IMR-90 (cell line): Measurements from ENCODE around the gene CYP17A1. TPM values are rescaled to one million over a fixed set of nuclear protein-coding genes. Genes with fewer than 3 reads are reported as not detected.

Experiments
- ATAC-seq: fragments of 200-7000 bp; cut with Tn5 transposase; 2 replicates; pipeline ENCODE4 v1.9.1; 2020; ENCODE audit warnings: low read depth, mild to moderate bottlenecking, moderate library complexity
- Bru-seq: library from RNA; stranded (reverse); fragments of 400-500 nt; gene quantifications from one replicate; lab custom pipeline; 2021; lab: Mats Ljungman, UMichigan
- BruChase-seq, 2 experiments: library from RNA; stranded (reverse); fragments of 400-500 nt; gene quantifications; one replicate each; lab custom pipeline; 2021; lab: Mats Ljungman, UMichigan
- BruUV-seq: library from RNA; stranded (reverse); fragments of 400-500 nt; replicated peaks from 2 replicates; lab custom pipeline; 2021; lab: Mats Ljungman, UMichigan
- CTCF ChIA-PET: fragments of 300-600 bp; formaldehyde crosslinking; extraction: SDS; loops from one replicate; lab custom pipeline; 2021; ENCODE audit warnings: antibody characterized with exemption; lab: Yijun Ruan, JAX
- POLR2A ChIA-PET: fragments of 300-600 bp; sonication (Branson Sonifier 250); formaldehyde crosslinking; loops from one replicate; lab custom pipeline; 2022; ENCODE audit warnings: antibody characterized with exemption; ENCODE audit not compliant: unreplicated experiment; lab: Charles Lee
- DNase-seq: peaks from one replicate; pipeline ENCODE4 v3.0.0; 2013
- H2AFZ ChIP-seq: replicated peaks from 2 replicates; pipeline ENCODE3; 2013; ENCODE audit warnings: low read length, mild to moderate bottlenecking; ENCODE audit not compliant: poor library complexity
- H2AK5ac ChIP-seq: 2 replicates; pipeline ENCODE4 v1.6.1; 2013; ENCODE audit warnings: low read depth, low read length, inconsistent platforms
- H2AK9ac ChIP-seq: replicated peaks from 2 replicates; pipeline ENCODE3; 2013; ENCODE audit warnings: mild to moderate bottlenecking, low read depth, low read length, moderate library complexity; ENCODE audit not compliant: poor library complexity
- H2BK120ac ChIP-seq: 2 replicates; pipeline ENCODE4 v1.6.1; 2013; ENCODE audit warnings: low read depth, low read length, inconsistent platforms
- H2BK15ac ChIP-seq: 3 replicates; pipeline ENCODE4 v1.6.1; 2013; ENCODE audit warnings: low read depth, low read length, inconsistent platforms
- H2BK20ac ChIP-seq: 2 replicates; pipeline ENCODE4 v1.6.1; 2013; ENCODE audit warnings: low read depth, mild to moderate bottlenecking, inconsistent platforms, low read length, moderate library complexity
- H2BK5ac ChIP-seq: 2 replicates; pipeline ENCODE4 v1.6.1; 2013; ENCODE audit warnings: mild to moderate bottlenecking, low read depth, low read length, inconsistent platforms; ENCODE audit not compliant: poor library complexity, severe bottlenecking
- H3K14ac ChIP-seq: replicated peaks from 2 replicates; pipeline ENCODE4 v1.6.1; 2013; ENCODE audit warnings: low read depth, low read length, inconsistent platforms
- H3K18ac ChIP-seq: 2 replicates; pipeline ENCODE4 v1.6.1; 2013; ENCODE audit warnings: low read depth, low read length, control low read depth
- H3K23ac ChIP-seq: 2 replicates; pipeline ENCODE4 v1.6.1; 2013; ENCODE audit warnings: low read depth, low read length, inconsistent platforms
- H3K27ac ChIP-seq: 2 replicates; pipeline ENCODE4 v1.5.1; 2013; ENCODE audit warnings: mild to moderate bottlenecking, control low read depth, low read length; ENCODE audit not compliant: insufficient read depth
- H3K27me3 ChIP-seq: 2 replicates; pipeline ENCODE4 v1.6.1; 2013; ENCODE audit warnings: low read length; ENCODE audit not compliant: control insufficient read depth, insufficient read depth
- H3K36me3 ChIP-seq: 2 replicates; pipeline ENCODE4 v1.6.1; 2013; ENCODE audit warnings: low read length, mixed read lengths; ENCODE audit not compliant: control insufficient read depth, insufficient read depth
- H3K4ac ChIP-seq: 2 replicates; pipeline ENCODE4 v1.6.1; 2013; ENCODE audit warnings: low read depth, low read length, inconsistent platforms
- H3K4me1 ChIP-seq: 2 replicates; pipeline ENCODE4 v1.6.1; 2013; ENCODE audit warnings: low read length, mixed read lengths; ENCODE audit not compliant: control insufficient read depth, insufficient read depth
- H3K4me2 ChIP-seq: 2 replicates; pipeline ENCODE4 v1.6.1; 2013; ENCODE audit warnings: low read depth, mild to moderate bottlenecking, control low read depth, low read length, moderate library complexity
- H3K4me3 ChIP-seq: 2 replicates; pipeline ENCODE4 v1.5.1; 2013; ENCODE audit warnings: low read depth, mild to moderate bottlenecking, control low read depth, low read length, moderate library complexity; ENCODE audit not compliant: insufficient read depth
- H3K56ac ChIP-seq: 2 replicates; pipeline ENCODE4 v1.6.1; 2013; ENCODE audit warnings: low read length, inconsistent platforms; ENCODE audit not compliant: insufficient read depth; ENCODE audit errors: extremely low read depth
- H3K79me1 ChIP-seq, 2 experiments: 2 replicates each; pipeline ENCODE4 v1.6.1; 2013; ENCODE audit warnings: low read length in 2 of 2, inconsistent platforms in 1 of 2, low read depth in 1 of 2
- H3K9ac ChIP-seq: 2 replicates; pipeline ENCODE4 v1.6.1; 2013; ENCODE audit warnings: low read depth, low read length, control low read depth
- H3K9me1 ChIP-seq: 2 replicates; pipeline ENCODE4 v1.6.1; 2013; ENCODE audit warnings: low read length, inconsistent platforms; ENCODE audit not compliant: insufficient read depth
- H3K9me3 ChIP-seq: 2 replicates; pipeline ENCODE4 v1.6.1; 2013; ENCODE audit warnings: low read length; ENCODE audit not compliant: control insufficient read depth, insufficient read depth
- H4K20me1 ChIP-seq: 2 replicates; pipeline ENCODE4 v1.6.1; 2013; ENCODE audit warnings: low read length, inconsistent platforms; ENCODE audit not compliant: insufficient read depth
- H4K5ac ChIP-seq: 2 replicates; pipeline ENCODE4 v1.6.1; 2013; ENCODE audit warnings: mild to moderate bottlenecking, low read depth, low read length, control low read depth
- H4K8ac ChIP-seq, 2 experiments: 2 replicates each; pipeline ENCODE4 v1.6.1; 2013; ENCODE audit warnings: low read depth in 2 of 2, low read length in 2 of 2, control low read depth in 1 of 2, inconsistent platforms in 1 of 2
- H4K91ac ChIP-seq: 2 replicates; pipeline ENCODE4 v1.6.1; 2013; ENCODE audit warnings: low read depth, low read length, inconsistent platforms; ENCODE audit not compliant: insufficient read depth
- CEBPB ChIP-seq: IDR thresholded peaks from 2 replicates; pipeline ENCODE4 v1.6.1; 2012; ENCODE audit warnings: low read depth, low read length, improper control_type of control experiment
- CHD1 ChIP-seq: IDR thresholded peaks from 2 replicates; pipeline ENCODE4 v1.6.1; 2012; ENCODE audit warnings: low read depth, low read length, improper control_type of control experiment
- CTCF ChIP-seq: conservative IDR thresholded peaks from 2 replicates; pipeline ENCODE4 v1.5.1; 2012; ENCODE audit warnings: mild to moderate bottlenecking, low read depth, low read length, improper control_type of control experiment
- MAFK ChIP-seq: IDR thresholded peaks from 2 replicates; pipeline ENCODE4 v1.6.1; 2012; ENCODE audit warnings: low read depth, low read length, improper control_type of control experiment
- MAZ ChIP-seq: IDR thresholded peaks from 2 replicates; pipeline ENCODE4 v1.6.1; 2012; ENCODE audit warnings: low read depth, mild to moderate bottlenecking, low read length, improper control_type of control experiment, moderate library complexity, borderline replicate concordance
- RCOR1 ChIP-seq: IDR thresholded peaks from 2 replicates; pipeline ENCODE4 v1.6.1; 2012; ENCODE audit warnings: mild to moderate bottlenecking, low read length, improper control_type of control experiment; ENCODE audit not compliant: insufficient replicate concordance
- RFX5 ChIP-seq: IDR thresholded peaks from 2 replicates; pipeline ENCODE4 v1.8.0; 2012; ENCODE audit warnings: low read depth, mild to moderate bottlenecking, low read length, moderate library complexity
- SMC3 ChIP-seq: fragments of 150-350 bp; IDR thresholded peaks from 2 replicates; pipeline ENCODE4 v1.6.1; 2016; ENCODE audit warnings: low read depth, mild to moderate bottlenecking, antibody characterized with exemption, low read length, moderate library complexity
- WGBS, 2 experiments: methylation state at CpG; one replicate each; pipeline versions ENCODE4 v1.1.5 to v1.1.7; 2013; ENCODE audit warnings: missing lambda C conversion rate in 2 of 2; ENCODE audit not compliant: insufficient read length in 1 of 2; ENCODE audit errors: extremely low coverage in 2 of 2; 5-methylcytosine and 5-hydroxymethylcytosine counted together
- dilution Hi-C: fragments of 300-500 bp; cut with HindIII; formaldehyde crosslinking; loops from one replicate; pipeline ENCODE4 v1.14.3; 2018; ENCODE audit warnings: low sequenced_read_pairs; ENCODE audit not compliant: unreplicated experiment
- in situ Hi-C: fragments of 300-500 bp; cut with MboI; formaldehyde crosslinking; loops from 3 replicates; pipeline ENCODE4 v1.14.3; 2019; ENCODE audit warnings: low sequenced_read_pairs, inconsistent platforms, mixed read lengths
- intact Hi-C: fragments of 100-400 bp; cut with micrococcal nuclease; formaldehyde crosslinking; loops from 2 replicates; pipeline ENCODE4 v1.10.0; 2022
- long read RNA-seq: library from polyadenylated mRNA; unstranded; transcript quantifications from one replicate; pipeline ENCODE4 v2.0.0, GENCODE V29; 2021; ENCODE audit not compliant: unreplicated experiment
- polyA plus RNA-seq, 3 experiments: library from polyadenylated mRNA; depleted of rRNA; stranded (reverse); fragments of >200 nt; gene quantifications; 2 replicates each; pipeline ENCODE4 v1.2.3, GENCODE V29; 2012; ENCODE audit warnings: low replicate concordance in 1 of 3
- total RNA-seq: library from RNA; depleted of rRNA; stranded (reverse); fragments of >200 nt; gene quantifications from 2 replicates; pipeline ENCODE4 v1.2.3, GENCODE V29; 2012; rRNA removed
- TF ChIP-seq, protein P1 (sequence below): fragments of 150-350 bp; IDR thresholded peaks from 2 replicates; pipeline ENCODE4 v1.6.1; 2016; ENCODE audit warnings: low read depth, mild to moderate bottlenecking, low read length, moderate library complexity, borderline replicate concordance

CYP17A1 gene
- not detected in 2 replicates for total RNA-seq
- polyA plus RNA-seq (2012; rRNA removed): not detected in 2 replicates
- polyA plus RNA-seq (2012; cell fraction: cytosol; rRNA removed): not detected in 2 replicates
- polyA plus RNA-seq (2012; cell fraction: nucleus; rRNA removed; ENCODE audit: low replicate concordance): not detected in 2 replicates
- not detected for Bru-seq, nascent RNA
- BruChase-seq, experiment 1, labeled RNA remaining after a 6-hour chase: percentile 13 among the genes with signal in this experiment
- percentile 17 among the genes with signal in this experiment for BruChase-seq, experiment 2, labeled RNA remaining after a 2-hour chase
- long read RNA-seq: 0 reads

DNA sequence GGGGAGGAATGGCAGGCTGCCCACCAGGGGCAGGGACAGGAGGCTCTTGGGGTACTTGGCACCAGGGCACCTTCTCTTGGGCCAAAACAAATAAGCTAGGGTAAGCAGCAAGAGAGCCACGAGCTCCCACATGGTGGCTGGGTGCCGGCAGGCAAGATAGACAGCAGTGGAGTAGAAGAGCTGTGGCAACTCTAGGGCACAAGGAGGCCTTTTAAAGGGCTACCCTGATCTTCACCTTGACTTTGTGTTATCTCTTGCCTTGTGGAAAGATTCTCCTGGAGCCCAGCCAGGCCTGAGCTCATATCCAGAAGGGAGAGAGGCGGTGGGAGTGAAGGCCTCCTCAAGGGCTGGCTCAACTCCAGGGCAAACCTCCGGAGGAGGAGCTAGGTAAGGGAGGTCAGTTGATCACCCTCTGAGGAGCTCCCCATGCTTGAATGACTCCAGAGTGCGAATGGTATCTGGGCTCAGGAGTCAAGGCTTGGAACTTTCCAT lies at the start of gene CYP17A1:
Gene CYP17A1, minus strand, starts transcription at position 184 of the 492 bp plus-strand sequence. Its CDS starts 52 bp downstream, at position 132.
- in situ Hi-C loops: loop anchor here (5.0 kb wide), 1 partner anchor 65 kb away; no protein-coding TSS in a partner anchor
- intact Hi-C loops: loop anchor here (10.0 kb wide), 2 partner anchors 408 to 648 kb away; partner anchors contain the start of gene RPEL1
- DNase-seq: no peak

More for the DNA sequence above, at the start of gene CYP17A1:
- no peaks in the 10 kb centered on the region for H3K79me1 ChIP-seq
- no peak within 1 kb of the TSS for H4K5ac ChIP-seq
- dilution Hi-C loops: no loop called here
- no peak within 1 kb of the TSS for H2AFZ ChIP-seq
- no peak within 1 kb of the TSS for H2BK20ac ChIP-seq
- H4K91ac ChIP-seq: no peak within 1 kb of the TSS
- TF ChIP-seq, protein P1, sequence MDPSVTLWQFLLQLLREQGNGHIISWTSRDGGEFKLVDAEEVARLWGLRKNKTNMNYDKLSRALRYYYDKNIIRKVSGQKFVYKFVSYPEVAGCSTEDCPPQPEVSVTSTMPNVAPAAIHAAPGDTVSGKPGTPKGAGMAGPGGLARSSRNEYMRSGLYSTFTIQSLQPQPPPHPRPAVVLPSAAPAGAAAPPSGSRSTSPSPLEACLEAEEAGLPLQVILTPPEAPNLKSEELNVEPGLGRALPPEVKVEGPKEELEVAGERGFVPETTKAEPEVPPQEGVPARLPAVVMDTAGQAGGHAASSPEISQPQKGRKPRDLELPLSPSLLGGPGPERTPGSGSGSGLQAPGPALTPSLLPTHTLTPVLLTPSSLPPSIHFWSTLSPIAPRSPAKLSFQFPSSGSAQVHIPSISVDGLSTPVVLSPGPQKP: no peak
- TF ChIP-seq MAZ (no peak), MAFK (no peak), CHD1 (no peak), CEBPB (no peak), RCOR1 (no peak), SMC3 (no peak), CTCF (no peak), RFX5 (no peak)
- no peak within 1 kb of the TSS for H2AK5ac ChIP-seq
- no TSS peak for BruUV-seq
- peaks cover 8% of the 10 kb centered on the region for H3K9me3 ChIP-seq
- H3K56ac ChIP-seq: no peak within 1 kb of the TSS
- H3K27me3 ChIP-seq: peaks cover 24% of the 10 kb centered on the region
- no peak within 1 kb of the TSS for H3K27ac ChIP-seq
- no peak within 1 kb of the TSS for H4K8ac ChIP-seq
- WGBS, 2 experiments: 63% methylated on average over 4 of the region's 5 CpGs; no CpG with 5 or more reads in 1 of the 2 experiments
- CTCF ChIA-PET: interaction anchor here (1.1 kb wide), 1 partner anchor 66 kb away, joined by 4 read pairs; no protein-coding TSS in a partner anchor
- POLR2A ChIA-PET: no interaction called here
- no peaks in the 10 kb centered on the region for H3K36me3 ChIP-seq
- H3K4me2 ChIP-seq: no peak within 1 kb of the TSS
- no peaks in the 10 kb centered on the region for H3K4me1 ChIP-seq
- H3K4me3 ChIP-seq: no peak within 1 kb of the TSS
- no peaks in the 10 kb centered on the region for H4K20me1 ChIP-seq
- no peak within 1 kb of the TSS for H2BK15ac ChIP-seq
- ATAC-seq: no peak
- no peak within 1 kb of the TSS for H2BK120ac ChIP-seq
- H2BK5ac ChIP-seq: no peak within 1 kb of the TSS
- H3K18ac ChIP-seq: no peak within 1 kb of the TSS
- H3K9me1 ChIP-seq: no peaks in the 10 kb centered on the region
- H3K14ac ChIP-seq: no peak within 1 kb of the TSS
- no peak within 1 kb of the TSS for H3K23ac ChIP-seq
- no peak within 1 kb of the TSS for H2AK9ac ChIP-seq
- no peak within 1 kb of the TSS for H3K9ac ChIP-seq
- no peak within 1 kb of the TSS for H3K4ac ChIP-seq
